Lower leg skin (tissue), 3 donors: ENCODE data around the gene MTCH2.

Experiments
- CTCF ChIP-seq, 3 donors: fragments of 450-650 bp; IDR thresholded peaks; one replicate each; pipeline ENCODE4 v1.5.1; 2016; ENCODE audit warnings: antibody characterized with exemption in 3 of 3, mild to moderate bottlenecking in 3 of 3, moderate library complexity in 2 of 3
- POLR2A ChIP-seq, 2 donors: fragments of 450-650 bp; IDR thresholded peaks; one replicate each; pipeline ENCODE4 v1.6.1; 2016 to 2017; ENCODE audit warnings: antibody characterized with exemption in 2 of 2, mild to moderate bottlenecking in 1 of 2, moderate library complexity in 1 of 2

GRCh38 chr11:47578524-47579494 lies 63.5 kb downstream of the MTCH2 start, which contains the start of the genes KBTBD4 and NDUFS3:
- TF ChIP-seq CTCF (IDR thresholded peaks at IDR 0.05) (no peak), POLR2A (IDR thresholded peaks at IDR 0.05) (no peak)
